GM19324 (cell line): ENCODE measurements around the gene PADI2.

ENCODE experiments used
- ATAC-seq: cut with Tn5 transposase; IDR thresholded peaks from one replicate; pipeline ENCODE4 v1.9.1; 2021; ENCODE audit warnings: mild to moderate bottlenecking, moderate library complexity; ENCODE audit not compliant: unreplicated experiment, low FRiP score

The PADI2 gene

GRCh38 chr1:17061486-17061885 lies 57.8 kb downstream of the PADI2 start:
- ATAC-seq = no peak

DNA sequence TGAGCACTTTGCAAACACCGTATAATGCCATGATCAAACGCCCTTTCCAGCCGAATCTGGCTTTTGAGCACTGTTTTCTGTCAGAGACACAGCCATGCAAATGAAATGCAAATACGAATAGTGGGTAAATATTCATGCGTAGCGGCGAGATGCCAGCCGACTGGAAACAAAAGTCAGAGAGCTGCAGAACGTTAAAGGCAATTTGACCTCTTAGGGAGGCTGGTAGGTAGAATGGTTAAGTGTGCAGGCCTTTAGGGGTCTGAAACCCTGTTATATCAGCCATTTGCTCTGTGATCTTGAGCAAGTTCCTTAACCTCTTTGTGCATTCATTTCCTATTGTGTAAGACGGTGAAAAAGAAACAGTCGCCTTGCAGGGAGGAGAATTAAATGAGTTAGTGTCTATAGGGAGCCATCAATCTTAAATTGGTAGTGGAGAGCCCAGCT lies 58.9 kb downstream of the PADI2 start:
- ATAC-seq = peak; percentile 20

DNA sequence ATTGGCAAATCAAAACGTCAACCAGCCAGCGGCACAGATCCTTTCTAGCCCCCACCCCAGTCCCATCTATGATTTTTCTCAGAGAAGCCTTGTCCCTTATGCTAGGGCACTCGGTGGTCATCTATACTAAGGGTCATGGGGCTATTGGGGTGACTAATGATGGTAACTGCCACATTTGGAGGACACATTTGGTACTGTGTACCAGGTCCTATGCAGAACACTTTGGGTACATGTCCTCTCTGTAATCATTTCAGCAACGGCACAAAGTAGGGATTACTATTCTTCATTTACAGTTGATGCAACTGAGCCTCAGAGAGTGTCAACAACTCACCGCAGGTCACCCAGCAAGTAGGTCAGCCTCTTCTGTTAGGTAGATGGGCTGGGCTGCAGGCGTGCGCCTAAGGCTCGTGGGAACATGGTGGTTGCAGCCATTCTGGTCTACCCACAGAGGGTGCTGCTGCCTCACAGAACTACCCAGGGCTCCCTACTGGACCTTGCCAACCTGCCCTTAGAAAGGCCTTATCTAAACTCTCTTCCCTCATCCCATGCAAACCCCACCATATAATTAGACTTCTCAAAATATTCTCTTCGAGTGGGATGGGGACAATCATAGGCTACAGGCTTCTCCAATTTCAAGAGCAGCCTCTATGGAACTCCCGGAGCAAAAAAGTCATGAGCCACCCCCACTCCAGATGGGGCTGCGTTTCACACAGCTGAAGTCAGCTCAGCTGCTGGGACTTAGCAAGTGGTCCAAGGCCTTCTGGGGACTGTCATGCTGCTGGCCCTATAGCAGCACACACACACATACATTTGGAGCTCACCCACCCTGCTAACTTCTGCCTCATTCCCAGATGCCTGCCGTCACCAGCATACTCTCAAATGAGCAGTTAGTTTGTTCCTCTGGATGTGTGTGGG lies 59.6 kb downstream of the PADI2 start:
- ATAC-seq = peak; percentile 51

- ATAC-seq = no peak
Observed at GRCh38 chr1:17056551-17056950, 62.7 kb downstream of the PADI2 start.

GRCh38 chr1:17055801-17056200 lies 63.5 kb downstream of the PADI2 start:
- no peak for ATAC-seq

DNA sequence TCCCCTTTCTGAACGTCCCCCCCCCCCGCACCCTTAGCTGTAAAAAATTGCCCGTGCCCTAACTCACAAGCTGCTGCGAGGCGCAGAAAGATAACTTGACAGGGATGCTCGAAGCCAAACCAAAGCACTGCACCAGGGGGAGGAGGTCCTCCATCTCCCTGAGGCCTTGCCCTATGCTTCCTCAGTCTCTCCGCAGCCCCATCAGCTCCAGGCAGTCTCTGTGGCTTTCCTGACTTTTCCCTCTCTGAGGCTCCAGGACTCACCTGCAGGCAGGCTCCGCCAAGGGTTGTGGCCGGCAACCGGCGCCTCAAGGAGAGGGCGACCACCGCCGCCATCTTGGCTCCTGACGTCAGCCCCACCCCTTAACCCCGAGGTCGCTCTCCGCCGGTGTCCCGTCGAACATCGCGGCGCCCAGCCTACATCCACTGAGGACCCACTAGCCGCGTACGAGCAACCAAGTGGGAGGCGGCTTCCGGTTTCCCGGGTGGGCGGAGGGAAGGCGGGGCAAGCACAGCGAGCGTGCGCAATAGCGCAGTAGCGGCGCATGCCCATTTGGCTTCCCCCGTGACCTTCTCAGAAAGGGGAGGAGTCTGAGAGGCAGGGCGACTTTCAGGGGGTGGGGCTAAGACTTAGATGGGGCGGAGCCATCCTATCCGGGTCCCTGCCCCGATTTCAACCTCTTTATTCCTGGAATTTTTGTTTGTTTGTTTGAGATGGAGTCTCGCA lies 65.4 kb downstream of the PADI2 start, which contains the start of gene SDHB:
SDHB (minus strand) TSS at position 348 of the 726 bp plus-strand sequence; CDS start at position 335, 13 bp downstream.
- peak; percentile 99 for ATAC-seq

DNA sequence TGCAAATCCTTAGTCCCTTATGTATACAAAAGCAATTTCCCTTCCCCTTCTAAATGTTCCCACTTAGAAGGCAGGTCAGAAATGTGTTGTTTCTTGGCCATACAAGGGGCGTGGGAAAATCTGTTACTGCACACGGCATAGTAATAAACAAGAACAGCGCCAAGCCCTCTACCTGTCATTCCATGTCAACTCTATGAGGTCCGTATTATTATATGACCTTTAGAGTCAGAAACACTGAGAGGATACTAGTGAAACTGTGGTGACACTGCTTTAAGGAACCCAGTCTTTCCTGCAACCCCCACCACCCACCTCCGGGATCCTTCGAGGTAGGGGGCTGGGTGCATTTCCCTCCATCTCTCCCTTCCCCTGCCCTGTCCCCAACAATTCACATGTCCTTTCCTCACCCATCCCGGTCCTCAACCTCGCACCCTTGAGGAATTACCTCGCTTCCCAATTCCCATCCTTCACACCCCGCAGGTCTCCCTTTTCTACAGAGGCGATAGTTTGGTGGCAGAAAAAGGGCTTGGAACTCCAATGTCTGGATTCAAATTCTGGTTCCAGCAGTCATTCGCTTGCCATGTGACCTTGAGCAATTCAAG lies 66.1 kb downstream of the PADI2 start:
- ATAC-seq = no peak

- no peak for ATAC-seq
Observed at GRCh38 chr1:17052641-17053040, 66.6 kb downstream of the PADI2 start.

DNA sequence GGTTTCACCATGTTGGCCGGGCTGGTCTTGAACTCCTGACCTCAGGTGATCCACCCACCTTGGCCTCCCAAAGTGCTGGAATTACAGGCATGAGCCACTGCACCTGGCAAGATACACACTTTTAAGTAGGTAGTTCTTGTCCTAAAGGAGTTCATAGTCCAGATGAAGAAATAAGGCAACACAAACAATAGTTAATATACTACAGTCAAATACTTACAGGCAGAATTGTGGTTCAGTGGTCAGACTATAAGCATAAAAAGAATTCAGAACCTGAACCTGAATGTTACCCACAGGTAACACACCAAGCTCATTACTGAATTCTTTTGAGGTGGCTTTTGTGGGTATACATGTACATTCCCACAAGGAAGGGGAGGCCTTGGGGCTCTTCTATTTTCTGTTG lies 67.2 kb downstream of the PADI2 start:
- no peak for ATAC-seq

DNA sequence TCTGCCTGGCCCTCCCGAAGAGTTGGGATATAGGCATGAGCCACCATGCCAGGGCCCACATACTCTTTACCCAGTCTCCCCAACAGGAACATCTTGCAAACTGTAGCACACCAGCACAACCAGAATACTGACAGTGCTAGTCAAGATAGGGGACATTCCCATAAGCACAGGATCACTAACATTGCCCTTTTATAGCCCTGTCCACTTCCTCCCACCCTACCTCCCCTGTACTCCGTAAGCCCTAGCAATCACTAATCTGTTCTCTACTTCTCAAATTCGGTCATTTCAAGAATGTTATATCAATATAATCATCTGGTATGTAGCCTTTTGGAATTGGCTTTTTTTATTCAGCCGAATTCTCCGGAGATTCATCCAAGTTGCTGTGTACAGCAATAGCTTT lies 71.3 kb downstream of the PADI2 start:
- ATAC-seq = no peak

DNA sequence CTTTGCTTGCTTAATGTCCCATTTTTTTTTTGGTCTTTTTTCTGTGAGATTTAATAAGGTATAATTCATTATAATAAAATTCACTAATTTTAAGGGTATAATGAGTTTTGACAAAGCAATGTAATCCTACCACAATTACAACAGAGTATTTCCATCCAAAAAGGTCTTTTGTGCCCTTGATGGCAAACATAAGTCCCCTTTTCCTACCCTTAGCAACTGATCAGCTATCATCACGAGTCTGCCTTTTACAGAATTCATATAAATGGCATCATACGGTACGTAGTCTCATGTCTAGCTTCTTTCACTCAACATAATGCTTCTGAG lies 73.0 kb downstream of the PADI2 start:
- no peak for ATAC-seq

GRCh38 chr1:17045634-17046333 lies 73.5 kb downstream of the PADI2 start:
- ATAC-seq = no peak

GRCh38 chr1:17045150-17045549 lies 74.1 kb downstream of the PADI2 start:
- no peak for ATAC-seq

DNA sequence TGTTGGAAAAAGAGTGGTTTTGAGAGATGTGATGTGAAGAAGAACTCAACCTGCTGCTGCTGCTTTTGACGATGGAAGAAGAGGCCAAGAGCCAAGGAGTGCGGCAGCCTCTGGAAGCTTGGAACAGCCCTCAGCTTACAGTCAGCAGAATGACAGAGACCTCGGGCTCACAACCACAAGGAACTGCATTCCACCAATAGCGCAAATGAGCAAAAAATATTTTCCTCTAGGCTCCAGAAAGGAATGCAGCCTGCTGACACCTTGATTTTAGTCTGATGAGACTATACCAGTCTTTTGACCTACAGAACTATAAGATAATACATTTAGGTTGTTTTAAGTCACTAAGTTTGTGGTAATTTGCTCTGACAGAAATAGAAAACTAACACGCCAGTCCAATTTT lies 75.6 kb downstream of the PADI2 start:
- no peak for ATAC-seq

GRCh38 chr1:17040135-17040534 lies 79.1 kb downstream of the PADI2 start:
- no peak for ATAC-seq

- ATAC-seq = no peak
Observed at GRCh38 chr1:17039522-17039921, 79.7 kb downstream of the PADI2 start.

- ATAC-seq = no peak
Observed at GRCh38 chr1:17033481-17033880, 85.8 kb downstream of the PADI2 start.

GRCh38 chr1:17032741-17033140 lies 86.5 kb downstream of the PADI2 start:
- no peak for ATAC-seq

- no peak for ATAC-seq
Observed at GRCh38 chr1:17031436-17031835, 87.8 kb downstream of the PADI2 start.

- no peak for ATAC-seq
Observed at GRCh38 chr1:17030206-17030605, 89.0 kb downstream of the PADI2 start.
